Esophagus muscularis mucosa (tissue), 4 donors: ENCODE measurements around the gene GCK.

Experiments used
- CTCF ChIP-seq, 3 experiments: fragments of 200-600 bp in 2 of 3; fragments of 450-650 bp in 1 of 3; sonication (generic) in 2 of 3; IDR thresholded peaks; one replicate each; pipeline ENCODE4 v1.5.1; 2017 to 2019; ENCODE audit warnings: antibody characterized with exemption in 3 of 3, mild to moderate bottlenecking in 2 of 3, moderate library complexity in 1 of 3
- EP300 ChIP-seq: sonication (generic); formaldehyde crosslinking; IDR thresholded peaks from one replicate; pipeline ENCODE4 v1.6.1; 2017; ENCODE audit warnings: antibody characterized with exemption
- POLR2A ChIP-seq: fragments of 450-650 bp; IDR thresholded peaks from one replicate; pipeline ENCODE4 v1.6.1; 2017; ENCODE audit warnings: antibody characterized with exemption, moderate library complexity, mild to moderate bottlenecking, low read depth
- POLR2AphosphoS5 ChIP-seq, 2 donors: sonication (generic); formaldehyde crosslinking; IDR thresholded peaks; one replicate each; pipeline ENCODE4 v1.6.1; 2017; ENCODE audit warnings: antibody characterized with exemption in 2 of 2

GRCh38 chr7:44128721-44129582 is 60.3 kb downstream of the GCK start:
- TF ChIP-seq CTCF (IDR thresholded peaks at IDR 0.05) (no peak), POLR2A (no peak), EP300 (no peak), POLR2AphosphoS5 (IDR thresholded peaks at IDR 0.05) (no peak)
